IPS DF 19.7 (cell line): Measurements from ENCODE around the gene PGBD1.
"Not testable (repeated sequence)": the region's sequence is repeated elsewhere in the genome, so short reads cannot be mapped to it uniquely, and the experiment has no call there.

ENCODE experiments used
- DNase-seq: peaks from one replicate; pipeline ENCODE4 v3.0.0-alpha.2; 2013; ENCODE audit warnings: low read depth, low spot score

PGBD1 gene

GRCh38 chr6:28267695-28268059 lies 13.7 kb upstream of the PGBD1 start:
- DNase-seq: no peak

GRCh38 chr6:28269492-28269891 lies 11.9 kb upstream of the PGBD1 start:
- no peak for DNase-seq

- DNase-seq: no peak
Measured at GRCh38 chr6:28274888-28275287, 6.5 kb upstream of the PGBD1 start.

- no peak for DNase-seq
Measured at GRCh38 chr6:28277746-28278145, 3.6 kb upstream of the PGBD1 start.

- no peak for DNase-seq
Measured at GRCh38 chr6:28280595-28281287, 631 bp upstream of the PGBD1 start.

GRCh38 chr6:28282926-28283325 lies 1.6 kb downstream of the PGBD1 start:
- DNase-seq: no peak

GRCh38 chr6:28291573-28291972 lies 10.2 kb downstream of the PGBD1 start:
- no peak for DNase-seq

- no peak for DNase-seq
Measured at GRCh38 chr6:28295326-28295725, 14.0 kb downstream of the PGBD1 start.

- DNase-seq: no peak
Measured at GRCh38 chr6:28296520-28297060, 15.2 kb downstream of the PGBD1 start.

GRCh38 chr6:28303570-28303969 lies 22.2 kb downstream of the PGBD1 start:
- DNase-seq: no peak

- DNase-seq: not testable (repeated sequence)
Measured at GRCh38 chr6:28306363-28306762, 25.0 kb downstream of the PGBD1 start.

- no peak for DNase-seq
Measured at GRCh38 chr6:28311139-28311823, 29.9 kb downstream of the PGBD1 start.

- DNase-seq: no peak
Measured at GRCh38 chr6:28312939-28313338, 31.6 kb downstream of the PGBD1 start.

- DNase-seq: no peak
Measured at GRCh38 chr6:28315628-28316027, 34.3 kb downstream of the PGBD1 start.

- DNase-seq: not testable (repeated sequence)
Measured at GRCh38 chr6:28317866-28318265, 36.5 kb downstream of the PGBD1 start.

- DNase-seq: no peak
Measured at GRCh38 chr6:28322661-28323060, 41.3 kb downstream of the PGBD1 start.

- DNase-seq: no peak
Measured at GRCh38 chr6:28323813-28324424, 42.5 kb downstream of the PGBD1 start.

GRCh38 chr6:28326371-28326948 lies 45.1 kb downstream of the PGBD1 start:
- no peak for DNase-seq

- DNase-seq: no peak
Measured at GRCh38 chr6:28330041-28330440, 48.7 kb downstream of the PGBD1 start.

- no peak for DNase-seq
Measured at GRCh38 chr6:28333047-28333446, 51.7 kb downstream of the PGBD1 start.

- DNase-seq: no peak
Measured at GRCh38 chr6:28333599-28334018, 52.2 kb downstream of the PGBD1 start.

GRCh38 chr6:28334286-28335039 lies 53.1 kb downstream of the PGBD1 start:
- DNase-seq: no peak
